GM19467 (cell line): ENCODE measurements around the gene AZIN2.
"Not testable (repeated sequence)": the region's sequence is repeated elsewhere in the genome, so short reads cannot be mapped to it uniquely, and the experiment has no call there.

ENCODE experiments used
- ATAC-seq: cut with Tn5 transposase; IDR thresholded peaks from one replicate; pipeline ENCODE4 v1.9.1; 2021; ENCODE audit warnings: mild to moderate bottlenecking, moderate library complexity; ENCODE audit not compliant: unreplicated experiment

Gene AZIN2

GRCh38 chr1:33093004-33093403 lies 12.1 kb downstream of the AZIN2 start:
- ATAC-seq = no peak

- no peak for ATAC-seq
Measured at GRCh38 chr1:33094486-33094885, 13.5 kb downstream of the AZIN2 start.

DNA sequence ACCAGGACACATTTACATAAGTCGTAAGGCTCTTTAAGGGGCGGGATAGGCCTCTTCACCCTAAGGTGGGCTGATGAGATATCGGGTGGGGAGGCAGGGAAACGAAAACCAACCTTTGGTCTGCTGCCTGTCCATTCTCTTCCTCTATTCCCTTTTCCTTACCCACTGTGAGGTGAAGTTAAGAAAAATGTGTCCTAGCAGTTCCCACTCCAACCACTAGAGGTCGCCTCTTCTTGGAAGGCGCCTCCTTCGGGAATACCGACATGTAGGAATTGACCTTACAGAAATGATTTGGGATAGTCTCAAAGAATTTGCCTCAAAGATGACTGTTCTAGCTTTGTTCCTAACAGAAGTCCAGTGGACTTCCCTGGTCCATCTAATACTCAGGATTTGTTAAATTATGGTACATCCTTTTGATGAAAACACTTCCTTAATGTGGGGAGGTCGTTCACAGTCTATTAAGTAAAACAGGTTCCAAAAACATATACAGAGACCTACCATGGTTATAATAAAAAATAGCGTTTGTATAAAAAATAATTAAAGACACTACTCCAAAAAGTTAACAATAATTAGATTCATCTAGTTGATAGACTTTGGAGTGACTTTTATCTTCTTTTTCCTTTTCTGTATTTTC lies 14.1 kb downstream of the AZIN2 start:
- ATAC-seq = no peak

DNA sequence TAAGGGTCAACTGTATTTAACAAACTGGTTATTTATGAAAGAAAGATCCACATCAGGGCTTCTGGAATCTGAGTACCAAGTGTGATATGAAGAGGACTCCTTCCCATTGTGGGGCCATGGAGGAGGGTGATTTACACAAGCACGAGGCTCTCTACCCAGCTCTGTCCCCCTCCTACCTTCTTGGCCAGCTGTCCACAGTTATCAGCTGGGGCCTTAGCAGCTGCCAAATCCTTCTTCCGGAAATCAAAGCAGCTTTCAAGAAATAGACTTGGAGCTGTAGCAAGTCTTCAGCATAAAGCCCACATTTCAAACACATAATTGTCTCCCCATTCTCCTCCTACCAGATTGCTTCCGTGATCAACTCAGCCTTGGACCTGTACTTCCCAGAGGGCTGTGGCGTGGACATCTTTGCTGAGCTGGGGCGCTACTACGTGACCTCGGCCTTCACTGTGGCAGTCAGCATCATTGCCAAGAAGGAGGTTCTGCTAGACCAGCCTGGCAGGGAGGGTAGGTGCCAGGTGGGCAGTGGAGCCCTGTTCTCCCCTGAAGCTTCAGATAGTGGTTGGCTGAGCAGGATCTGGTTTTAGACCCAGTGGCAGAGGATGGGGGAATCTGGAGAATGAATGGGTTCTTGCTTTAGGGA lies 15.5 kb downstream of the AZIN2 start:
- no peak for ATAC-seq

- ATAC-seq = no peak
Measured at GRCh38 chr1:33097137-33097611, 16.2 kb downstream of the AZIN2 start.

DNA sequence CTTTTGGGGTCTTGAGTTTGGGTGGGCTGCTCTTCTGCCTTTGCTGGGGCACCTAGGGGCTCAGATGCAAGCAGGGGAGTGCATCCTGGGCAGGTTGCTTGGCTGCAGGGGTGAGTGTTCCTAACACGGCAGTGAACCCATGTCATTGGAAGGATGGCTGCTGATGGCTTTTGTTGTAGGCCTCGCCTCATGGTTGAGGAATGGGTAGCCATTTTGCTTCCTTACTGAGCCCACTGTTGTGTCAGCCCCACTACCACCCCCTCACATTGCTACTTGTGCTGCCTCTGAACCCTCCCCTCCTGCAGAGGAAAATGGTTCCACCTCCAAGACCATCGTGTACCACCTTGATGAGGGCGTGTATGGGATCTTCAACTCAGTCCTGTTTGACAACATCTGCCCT lies 16.8 kb downstream of the AZIN2 start:
- ATAC-seq = no peak

DNA sequence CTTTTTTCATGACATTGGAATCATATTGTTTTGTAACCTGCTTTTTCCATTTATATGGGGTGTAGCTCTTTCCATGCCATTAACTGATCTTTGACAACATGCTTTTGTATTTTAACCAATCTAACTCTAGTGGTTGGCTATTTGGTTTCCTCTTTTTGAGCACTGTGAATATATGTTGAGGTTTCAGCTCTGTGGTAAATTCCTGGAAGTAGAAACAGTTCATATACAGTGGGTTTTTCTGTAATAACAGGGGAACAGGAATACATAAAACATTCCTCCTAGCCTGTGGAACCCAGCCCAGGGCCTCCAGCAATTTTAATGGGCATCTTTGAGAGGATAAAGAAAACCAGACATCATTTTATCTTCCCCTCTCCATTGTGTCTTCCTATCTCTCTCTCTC lies 17.4 kb downstream of the AZIN2 start:
- ATAC-seq = no peak

- ATAC-seq = peak; percentile 71
Measured at GRCh38 chr1:33099290-33100118, 18.6 kb downstream of the AZIN2 start.

DNA sequence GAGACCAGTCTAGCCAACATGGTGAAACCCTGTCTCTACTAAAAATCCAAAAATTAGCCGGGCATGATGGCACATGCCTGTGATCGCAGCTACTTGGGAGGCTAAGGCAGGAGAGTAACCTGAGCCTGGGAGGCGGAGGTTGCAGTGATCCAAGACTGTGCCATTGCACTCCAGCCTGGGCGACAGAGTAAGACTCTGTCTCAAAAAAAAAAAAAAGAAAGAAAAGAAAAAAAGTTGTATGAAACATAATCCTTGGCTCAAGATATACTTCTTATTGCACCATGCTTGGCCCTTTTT lies 19.1 kb downstream of the AZIN2 start:
- not testable (repeated sequence) for ATAC-seq

- no peak for ATAC-seq
Measured at GRCh38 chr1:33110477-33110876, 29.5 kb downstream of the AZIN2 start.

DNA sequence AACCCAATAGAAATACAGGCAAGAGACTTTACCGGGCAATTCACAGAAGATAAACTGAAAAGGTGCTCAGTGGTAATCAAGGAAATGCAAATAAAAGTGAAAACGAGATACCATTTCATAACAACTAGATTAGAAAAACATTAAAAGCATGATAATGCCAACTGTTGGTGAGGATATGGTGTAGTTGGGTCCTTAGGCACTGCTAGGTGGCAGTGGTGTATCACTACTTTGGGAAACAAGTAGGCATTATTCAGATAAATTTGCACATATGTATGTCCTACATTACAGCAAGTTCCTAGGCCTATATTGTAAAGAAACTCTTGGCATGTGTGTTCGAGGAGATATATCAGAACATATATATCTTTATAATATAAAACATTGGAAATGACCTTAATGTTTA lies 31.0 kb downstream of the AZIN2 start:
- no peak for ATAC-seq

- no peak for ATAC-seq
Measured at GRCh38 chr1:33117440-33118085, 36.6 kb downstream of the AZIN2 start.

- ATAC-seq = no peak
Measured at GRCh38 chr1:33118274-33118673, 37.3 kb downstream of the AZIN2 start.

DNA sequence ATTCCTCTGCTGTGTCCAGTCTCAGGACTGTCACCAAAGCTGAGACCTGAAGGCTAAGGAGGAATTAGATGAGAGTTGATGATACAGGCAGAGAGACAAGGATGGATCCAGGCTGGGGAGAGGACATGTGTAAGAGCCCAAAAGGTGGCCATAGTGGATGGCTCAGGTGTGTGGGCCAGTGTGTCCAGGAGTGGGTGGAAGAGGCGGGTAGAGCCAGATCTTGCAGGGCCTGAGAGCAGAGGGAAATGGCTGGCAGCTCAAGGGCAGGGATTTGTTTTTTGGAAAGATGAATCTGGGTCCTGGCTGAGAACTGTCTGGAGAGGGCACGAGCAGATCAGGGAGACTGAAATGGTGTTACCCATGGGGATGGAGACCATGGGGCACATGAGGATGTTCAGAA lies 38.1 kb downstream of the AZIN2 start:
- ATAC-seq = no peak

GRCh38 chr1:33119532-33120217 lies 38.7 kb downstream of the AZIN2 start:
- no peak for ATAC-seq

DNA sequence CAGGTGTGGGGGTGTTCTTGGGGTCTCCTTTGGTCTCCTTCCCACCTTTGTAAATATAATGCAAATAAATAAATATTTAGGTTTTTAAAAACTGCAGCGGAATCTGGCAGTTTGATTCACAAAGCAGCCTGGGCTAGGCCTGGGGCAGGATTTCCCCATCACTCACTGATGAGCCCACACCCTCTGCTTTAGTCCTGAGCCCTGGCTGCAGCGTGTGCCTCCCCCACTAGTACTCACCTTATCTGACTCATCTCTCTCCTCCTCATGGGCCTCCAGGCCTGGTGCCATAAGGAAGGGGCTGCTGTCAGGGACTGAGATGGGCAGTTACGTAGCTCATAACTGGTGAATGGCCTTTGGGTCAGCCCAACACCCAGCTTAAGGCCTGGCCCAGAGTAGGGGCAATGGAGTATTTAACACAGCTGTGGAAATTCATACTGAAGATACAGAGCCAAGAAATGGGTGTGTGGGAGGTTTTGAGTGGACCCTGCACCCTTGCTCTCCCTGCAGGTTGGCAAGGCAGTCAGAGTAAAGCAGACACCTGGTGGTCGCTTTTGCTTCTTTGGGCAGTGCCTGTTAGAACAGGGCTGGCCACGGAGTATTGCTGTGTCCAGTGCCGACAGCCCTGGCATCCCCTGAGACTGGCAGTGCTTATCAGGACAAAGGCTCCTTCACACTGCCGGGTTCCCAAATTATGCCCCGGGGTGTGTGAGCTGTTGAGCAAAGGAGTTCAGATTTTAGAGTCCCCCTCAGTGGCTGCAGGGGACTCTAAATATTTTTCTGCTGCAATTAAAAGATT lies 39.7 kb downstream of the AZIN2 start:
- ATAC-seq = no peak

GRCh38 chr1:33121728-33122127 lies 40.8 kb downstream of the AZIN2 start:
- no peak for ATAC-seq

DNA sequence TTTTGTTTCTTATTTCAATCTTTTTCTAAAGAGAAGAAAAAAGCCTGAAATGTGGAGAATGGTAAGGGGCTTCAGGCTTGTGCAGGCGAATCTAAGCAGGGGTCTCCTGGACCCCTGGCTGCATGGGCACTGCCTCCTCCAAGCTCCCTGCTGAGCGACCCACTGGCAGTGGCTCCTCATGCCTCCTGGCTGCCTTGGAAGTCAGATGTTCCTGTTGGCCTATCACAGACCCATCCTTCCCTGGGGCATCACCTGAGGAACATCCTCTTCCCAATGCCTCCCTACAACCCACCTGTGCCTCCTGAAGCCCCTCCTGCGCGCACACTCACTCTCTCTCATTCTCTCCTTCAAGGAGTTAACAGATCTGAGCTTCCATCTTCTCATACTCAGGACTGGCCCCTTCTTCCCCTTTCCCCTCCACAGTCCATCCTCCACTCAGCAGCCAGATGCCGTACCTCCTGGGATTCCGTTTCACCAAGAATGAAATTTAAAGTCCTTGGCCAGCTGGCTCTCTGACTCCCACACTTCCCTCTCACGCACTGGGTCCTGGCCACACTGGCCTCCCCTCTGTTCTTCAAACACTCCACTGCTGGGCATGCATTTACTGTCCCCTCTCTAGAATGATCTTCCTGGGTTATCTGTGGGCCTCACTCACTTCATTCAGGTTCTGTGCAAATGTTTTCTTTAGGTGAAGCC lies 41.7 kb downstream of the AZIN2 start:
- no peak for ATAC-seq

- no peak for ATAC-seq
Measured at GRCh38 chr1:33123266-33123665, 42.3 kb downstream of the AZIN2 start.

GRCh38 chr1:33124647-33125046 lies 43.7 kb downstream of the AZIN2 start:
- ATAC-seq = not testable (repeated sequence)
